HG02610 (cell line): ENCODE measurements around the gene LY6G6F.
A peak's percentile ranks its signal among the peaks of the same experiment; 100 is the strongest.

ENCODE experiments used
- ATAC-seq: cut with Tn5 transposase; IDR thresholded peaks from one replicate; pipeline ENCODE4 v1.9.1; 2021; ENCODE audit warnings: mild to moderate bottlenecking, moderate library complexity; ENCODE audit not compliant: unreplicated experiment

Gene LY6G6F

GRCh38 chr6:31722173-31722572 lies 15.5 kb downstream of the LY6G6F start:
- ATAC-seq = no peak

GRCh38 chr6:31723245-31723979 lies 16.7 kb downstream of the LY6G6F start, which contains the start of gene MPIG6B:
Gene MPIG6B, plus strand, starts transcription at chr6:31723373. Its CDS starts 11 bp downstream, at chr6:31723384.
- no peak for ATAC-seq

GRCh38 chr6:31723980-31724691 lies 17.5 kb downstream of the LY6G6F start:
- no peak for ATAC-seq

GRCh38 chr6:31725502-31726350 lies 19.1 kb downstream of the LY6G6F start:
- no peak for ATAC-seq

- peak; percentile 63 for ATAC-seq
These were observed 20.5 kb downstream of the LY6G6F start for GRCh38 chr6:31727034-31727716.

- ATAC-seq = no peak
These were observed 21.3 kb downstream of the LY6G6F start for GRCh38 chr6:31727717-31728671.

- ATAC-seq = no peak
These were observed 22.3 kb downstream of the LY6G6F start, which contains the start of gene DDAH2 for GRCh38 chr6:31728767-31729514. Gene DDAH2, minus strand, starts transcription at chr6:31729299. Its CDS starts 138 bp downstream, at chr6:31729161.

- ATAC-seq = no peak
These were observed 22.9 kb downstream of the LY6G6F start for GRCh38 chr6:31729515-31729978.

- ATAC-seq = no peak
These were observed 23.4 kb downstream of the LY6G6F start for GRCh38 chr6:31729979-31730630.

GRCh38 chr6:31730631-31731086 lies 24.0 kb downstream of the LY6G6F start:
- no peak for ATAC-seq

GRCh38 chr6:31732029-31732428 lies 25.4 kb downstream of the LY6G6F start:
- no peak for ATAC-seq

GRCh38 chr6:31733734-31734133 lies 27.1 kb downstream of the LY6G6F start:
- ATAC-seq = no peak

GRCh38 chr6:31734247-31734820 lies 27.7 kb downstream of the LY6G6F start:
- ATAC-seq = no peak

- ATAC-seq = peak; percentile 34
These were observed 28.2 kb downstream of the LY6G6F start for GRCh38 chr6:31734821-31735406.

- ATAC-seq = no peak
These were observed 29.5 kb downstream of the LY6G6F start, which contains the start of gene CLIC1 for GRCh38 chr6:31736021-31736767. Gene CLIC1, minus strand, starts transcription at chr6:31736530. Its CDS starts 230 bp downstream, at chr6:31736300.

- no peak for ATAC-seq
These were observed 30.2 kb downstream of the LY6G6F start for GRCh38 chr6:31736768-31737314.
